GM19043 (cell line): Measurements from ENCODE around the gene ZBTB7C.

Source experiments
- ATAC-seq: cut with Tn5 transposase; IDR thresholded peaks from one replicate; pipeline ENCODE4 v1.9.1; 2021; ENCODE audit warnings: low read depth; ENCODE audit not compliant: unreplicated experiment

The ZBTB7C gene

DNA sequence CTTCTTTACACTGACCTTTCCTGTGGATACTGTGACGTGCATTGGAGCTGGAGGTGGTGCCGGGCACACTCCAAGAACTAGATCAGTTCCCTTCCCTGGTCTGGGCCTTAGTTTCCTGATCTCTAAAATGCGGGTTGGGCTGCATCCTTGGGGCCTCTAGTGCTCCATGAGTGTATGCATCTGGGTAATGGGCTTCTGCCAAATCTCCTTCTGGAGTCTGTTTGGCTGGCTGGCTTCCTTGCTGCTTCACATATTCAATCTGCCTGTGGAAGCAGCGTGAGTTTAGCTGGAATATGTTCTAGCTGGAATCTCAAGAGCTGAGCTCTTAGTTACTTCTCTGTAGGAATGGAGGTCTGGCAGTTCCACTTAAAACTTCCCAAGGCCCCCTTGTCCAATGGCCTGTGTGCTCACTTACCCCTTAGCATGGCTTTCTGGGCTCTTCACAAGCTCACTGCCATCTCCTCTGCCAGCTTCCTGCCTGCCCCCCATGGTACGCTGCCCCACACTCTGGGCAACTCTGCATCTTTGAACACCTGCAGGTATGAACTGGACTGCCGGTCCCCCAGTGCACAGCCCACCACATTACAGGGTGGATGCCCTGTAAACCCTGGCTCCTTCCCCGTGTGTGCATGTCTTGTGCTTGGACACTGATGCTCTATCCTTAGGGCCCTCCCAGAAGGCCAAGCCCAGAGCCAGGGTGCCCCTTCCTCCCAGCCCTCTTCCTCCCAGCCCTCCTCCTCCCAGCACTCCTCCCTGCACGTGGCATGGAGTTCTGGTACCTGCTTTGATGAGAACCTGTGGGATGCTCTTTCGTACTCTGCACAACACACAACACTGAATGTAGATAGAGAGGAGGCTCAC, 375.2 kb downstream of the ZBTB7C start:
- ATAC-seq: no peak

DNA sequence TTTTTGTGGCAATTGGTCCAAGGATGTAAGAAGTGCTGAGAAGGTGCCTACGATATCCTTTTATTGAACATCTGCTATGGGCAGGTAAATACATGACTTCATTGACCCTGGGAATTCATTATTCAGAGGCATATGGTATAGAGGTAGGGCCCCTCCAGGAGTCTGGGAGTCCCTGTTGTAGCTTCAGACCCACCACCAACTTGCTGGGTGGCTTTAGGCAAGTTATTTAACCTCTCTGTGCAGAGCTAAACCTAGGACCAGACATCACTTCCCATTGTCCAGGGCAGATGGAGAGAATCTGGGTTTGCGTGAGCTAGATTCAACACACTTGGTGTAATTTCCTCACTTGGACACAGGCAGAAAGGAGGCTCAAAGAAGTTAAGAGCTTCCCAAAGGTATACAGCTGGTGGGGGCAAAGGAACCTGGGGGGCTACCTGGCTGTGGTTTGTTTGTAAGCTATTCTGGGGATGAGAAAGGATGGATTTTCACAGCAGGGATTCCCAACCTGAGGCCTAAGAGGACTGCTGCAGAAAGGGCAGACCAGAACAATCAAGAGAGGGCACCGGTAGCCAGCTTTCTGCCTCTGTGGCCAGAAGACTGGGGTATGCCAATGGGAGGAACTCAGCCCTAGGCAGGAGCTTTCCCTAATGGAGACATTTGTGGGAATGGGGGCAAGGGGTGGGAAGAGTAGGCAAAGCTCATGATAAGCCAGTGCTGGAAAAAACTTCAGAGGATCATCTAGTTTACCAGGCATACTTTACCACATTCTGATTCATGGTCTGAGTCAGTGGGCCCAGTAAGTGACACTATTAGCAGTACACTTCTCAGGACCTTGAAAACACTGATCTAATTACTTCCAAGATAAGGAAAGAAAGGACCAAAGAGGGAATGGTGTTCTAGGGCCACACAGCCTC, 376.1 kb downstream of the ZBTB7C start:
- ATAC-seq: no peak

DNA sequence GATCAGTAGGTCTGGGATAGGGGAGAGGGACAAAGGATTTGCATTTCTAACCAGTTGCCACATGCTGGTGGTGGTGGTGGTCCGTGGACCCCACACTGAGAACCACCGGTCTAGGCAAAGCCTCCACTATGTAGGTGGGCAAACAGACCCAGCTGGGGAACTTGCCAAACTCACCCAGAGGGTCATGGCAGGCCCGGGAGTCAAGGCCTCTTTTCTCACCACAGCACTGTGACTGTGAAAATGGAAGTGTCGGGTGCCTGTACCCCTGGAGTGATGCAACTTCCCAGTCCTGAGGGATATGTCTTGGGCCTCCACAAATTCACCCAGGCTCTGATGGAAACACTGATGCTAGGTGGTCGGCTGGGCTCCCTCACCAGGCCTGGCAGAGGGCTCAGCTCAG, 377.5 kb downstream of the ZBTB7C start:
- no peak for ATAC-seq

DNA sequence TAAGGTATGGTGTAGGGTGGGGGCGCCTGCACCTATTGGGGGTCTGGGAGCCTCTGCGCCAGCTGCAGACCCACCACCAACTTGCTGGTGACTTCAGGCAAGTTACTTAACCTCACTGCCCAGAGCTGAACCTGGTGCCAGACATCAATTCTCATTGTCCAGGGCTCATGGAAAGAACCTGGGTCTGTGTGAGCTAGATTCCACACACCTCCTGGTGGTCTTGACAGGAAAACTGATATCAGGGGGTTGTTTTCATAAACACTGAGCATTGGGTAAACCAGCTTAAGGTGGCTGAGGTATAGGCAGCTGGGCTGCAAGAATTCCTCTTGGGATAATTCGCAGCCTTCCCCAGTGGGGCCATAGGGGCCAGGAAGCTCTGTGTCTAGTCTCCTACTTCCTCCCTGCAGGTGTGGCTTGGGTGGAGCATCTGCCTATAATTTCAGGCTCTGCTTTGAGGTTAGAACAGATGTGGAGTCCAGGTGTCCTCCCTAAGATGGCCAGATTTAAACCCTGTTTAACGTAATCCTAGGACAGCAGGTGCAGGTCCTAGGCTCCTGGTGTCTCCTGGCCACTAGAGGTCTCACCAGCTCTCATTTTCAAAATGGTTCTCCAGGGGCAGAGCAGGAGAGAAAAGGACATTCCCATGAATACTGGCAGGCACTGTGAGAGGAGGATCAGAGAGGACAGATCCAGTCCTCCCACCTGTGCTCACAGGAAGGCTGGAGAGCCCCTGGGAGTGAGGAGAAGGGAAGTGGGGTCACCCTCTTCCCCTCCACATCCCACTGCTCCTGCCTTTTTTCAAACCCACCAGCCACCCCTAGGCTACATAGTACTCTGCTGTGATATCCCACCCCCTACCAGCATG, 378.3 kb downstream of the ZBTB7C start:
- no peak for ATAC-seq

DNA sequence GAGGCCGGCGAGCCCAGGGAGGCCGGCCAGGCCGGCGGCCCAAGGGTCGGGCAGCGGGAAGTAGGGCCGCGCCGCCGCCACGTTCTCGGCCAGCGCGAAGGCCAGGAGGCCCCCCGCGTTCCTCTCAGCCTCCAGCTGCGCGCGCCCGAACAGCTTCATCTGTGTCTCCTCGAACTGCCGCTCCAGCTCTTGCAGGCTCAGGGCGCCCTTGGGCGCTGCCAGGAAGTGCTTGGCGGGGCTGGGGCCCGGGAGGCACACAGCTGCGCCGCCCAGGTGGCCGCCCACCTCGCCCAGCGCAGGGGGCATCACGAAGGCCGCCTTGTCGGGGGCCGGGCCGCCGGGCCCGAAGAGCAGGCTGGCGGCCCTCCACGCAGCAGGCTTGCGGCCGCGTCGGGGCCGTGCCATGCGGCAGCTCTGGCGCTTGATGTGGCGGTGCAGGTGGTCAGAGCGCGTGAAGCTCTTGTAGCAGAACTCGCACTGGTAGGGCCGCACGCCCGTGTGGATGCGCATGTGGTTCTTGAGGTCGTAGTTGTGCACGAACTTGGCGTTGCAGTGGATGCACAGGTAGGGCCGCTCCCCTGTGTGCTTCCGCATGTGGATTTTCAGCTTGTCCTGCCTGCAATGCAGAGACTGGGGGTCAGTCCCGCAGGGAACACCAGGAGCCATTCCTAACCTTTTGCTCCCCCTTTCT, 379.7 kb downstream of the ZBTB7C start:
- ATAC-seq: no peak

DNA sequence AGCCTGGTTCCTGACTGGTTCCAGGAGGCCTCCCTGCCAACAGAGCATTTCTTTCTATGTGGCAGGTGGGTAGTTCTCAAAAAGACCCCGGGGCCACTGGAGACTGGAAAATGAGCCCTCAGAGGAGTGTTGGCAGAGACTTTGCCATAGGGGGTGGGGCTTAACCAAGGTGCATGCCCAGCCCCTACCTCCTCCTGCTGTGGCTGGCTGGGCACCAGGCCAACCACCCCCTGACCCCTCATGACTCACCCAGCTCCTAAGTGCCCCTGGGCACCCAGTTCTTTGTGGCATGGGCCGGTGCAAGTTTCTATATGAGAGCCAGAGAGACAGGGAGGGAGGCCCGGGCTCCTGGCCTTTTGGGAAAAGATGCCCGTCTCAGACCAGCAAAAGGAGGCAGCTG, 380.5 kb downstream of the ZBTB7C start:
- no peak for ATAC-seq

DNA sequence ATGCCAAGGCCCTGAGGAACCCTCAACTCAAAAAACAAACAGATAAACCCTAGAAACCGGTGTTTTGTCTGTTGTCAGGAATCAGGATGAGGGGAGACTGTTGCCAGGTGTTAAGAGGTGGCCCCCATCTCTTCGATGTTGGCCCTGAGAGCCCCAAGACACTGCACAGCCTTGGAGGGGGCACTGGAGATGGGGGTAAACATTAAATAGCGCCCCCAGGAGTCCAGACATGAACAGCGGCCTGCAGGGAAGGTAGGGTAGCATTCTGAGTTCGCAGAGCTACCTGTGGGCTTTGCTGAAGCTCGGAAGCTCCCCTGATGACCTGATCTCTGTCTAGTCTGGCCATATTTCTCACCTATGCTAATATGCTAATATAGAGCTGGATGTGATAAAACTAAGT, 381.1 kb downstream of the ZBTB7C start:
- no peak for ATAC-seq

DNA sequence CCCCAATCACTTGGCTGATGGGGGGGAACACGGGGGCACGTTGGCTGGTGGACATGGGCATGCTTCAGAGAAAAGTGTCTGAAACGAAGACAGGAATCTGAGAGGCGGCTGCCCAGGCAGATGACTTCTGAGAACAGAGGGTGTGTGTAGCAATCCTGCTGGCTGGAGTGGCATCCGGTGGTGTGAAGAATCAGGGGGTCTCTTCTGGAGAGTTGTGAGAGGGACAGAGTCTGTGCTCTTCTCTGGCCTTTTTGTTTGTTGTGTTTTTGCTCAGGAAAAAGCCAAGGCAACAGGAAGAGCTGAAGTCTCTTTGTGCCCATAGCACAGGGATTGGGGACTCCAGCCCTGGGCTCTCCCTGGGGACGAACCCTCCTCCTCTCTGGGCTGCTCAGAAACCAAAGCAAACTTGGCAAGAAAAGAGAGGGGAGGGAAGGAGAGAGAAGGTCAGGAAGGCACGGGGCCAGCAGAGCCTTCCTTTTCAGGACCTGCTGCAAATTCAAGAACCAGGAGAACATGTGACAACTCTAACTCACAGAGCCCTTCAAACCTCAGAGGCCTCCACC, 381.7 kb downstream of the ZBTB7C start:
- no peak for ATAC-seq

DNA sequence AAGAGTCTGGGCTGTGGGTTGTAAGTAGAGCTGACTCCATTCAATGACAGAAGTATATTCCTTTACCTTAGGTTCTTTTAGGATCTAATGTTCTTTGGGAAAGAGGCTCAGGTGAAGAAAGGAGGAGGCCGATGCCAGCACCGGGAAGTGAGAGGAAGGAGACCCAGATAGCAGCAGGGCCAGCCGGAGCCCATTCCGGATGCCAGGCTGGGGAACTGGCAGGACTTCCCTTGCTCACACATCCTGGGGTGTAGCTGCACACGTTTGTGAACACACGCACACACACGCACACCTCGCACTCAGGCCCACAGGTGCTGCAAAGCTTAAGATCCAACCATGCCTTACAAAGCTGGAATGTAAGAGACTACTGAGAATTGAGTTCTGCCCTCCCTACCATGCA, 383.0 kb downstream of the ZBTB7C start:
- no peak for ATAC-seq

DNA sequence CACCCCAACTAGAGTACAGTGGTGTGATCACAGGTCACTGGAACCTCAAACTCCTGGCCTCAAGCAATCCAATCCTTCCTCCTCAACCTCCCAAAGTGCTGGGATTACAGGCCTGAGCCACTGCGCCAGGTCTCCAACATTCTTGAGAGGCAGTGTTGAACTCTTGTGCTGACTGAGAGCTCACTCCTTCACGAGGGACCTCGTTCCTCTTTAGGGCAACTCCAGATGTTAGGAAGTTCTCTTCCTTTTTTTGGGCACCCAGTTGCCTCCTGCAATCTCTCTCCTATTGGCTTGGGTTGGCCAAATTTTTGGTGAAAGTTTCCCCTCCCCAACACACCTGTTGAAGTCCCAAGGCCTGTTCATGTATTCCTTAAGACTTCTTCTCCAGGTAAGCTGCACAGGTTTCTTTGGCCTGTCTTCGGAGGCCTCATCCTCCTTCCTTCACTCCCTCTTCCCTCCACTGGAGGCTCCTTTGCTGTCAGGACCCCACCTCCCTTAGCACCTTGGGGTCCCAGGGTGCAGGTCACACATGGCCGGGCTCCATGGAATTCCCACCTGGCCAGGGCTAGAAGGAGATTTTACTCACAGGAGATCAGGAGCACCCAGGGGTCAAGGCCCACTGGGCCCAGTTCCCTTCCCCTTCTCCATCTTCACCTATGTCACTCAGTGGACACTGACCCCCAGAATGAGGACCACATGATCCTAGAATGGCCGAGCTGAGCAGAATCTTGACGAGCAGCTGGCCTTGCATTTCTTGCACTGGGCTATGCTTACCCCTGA, 384.1 kb downstream of the ZBTB7C start:
- no peak for ATAC-seq

DNA sequence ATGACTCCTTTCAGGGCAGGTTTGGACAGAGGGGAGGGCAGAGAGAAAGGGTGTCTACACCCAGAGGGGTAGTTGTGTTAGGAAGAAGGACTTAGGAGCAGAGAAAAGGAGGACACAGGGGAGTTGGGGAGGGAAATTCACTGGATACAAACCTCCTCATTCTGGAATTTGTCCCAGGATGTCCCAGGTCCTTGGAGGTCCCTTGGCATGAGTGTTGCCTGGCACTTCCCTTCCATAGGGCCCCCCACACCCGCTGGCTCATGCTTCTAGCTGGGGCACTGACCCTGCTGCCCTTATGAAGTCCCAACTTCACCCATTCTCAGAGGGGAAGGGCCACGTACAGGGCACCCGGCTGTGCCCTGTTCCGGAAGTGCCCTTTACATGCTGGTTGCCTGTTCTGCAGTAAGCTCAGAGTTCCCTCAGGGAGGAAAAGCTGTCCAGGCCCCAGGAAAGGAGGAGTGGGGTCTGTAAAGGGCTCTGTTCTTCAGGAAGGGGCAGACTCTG, 385.1 kb downstream of the ZBTB7C start:
- no peak for ATAC-seq

DNA sequence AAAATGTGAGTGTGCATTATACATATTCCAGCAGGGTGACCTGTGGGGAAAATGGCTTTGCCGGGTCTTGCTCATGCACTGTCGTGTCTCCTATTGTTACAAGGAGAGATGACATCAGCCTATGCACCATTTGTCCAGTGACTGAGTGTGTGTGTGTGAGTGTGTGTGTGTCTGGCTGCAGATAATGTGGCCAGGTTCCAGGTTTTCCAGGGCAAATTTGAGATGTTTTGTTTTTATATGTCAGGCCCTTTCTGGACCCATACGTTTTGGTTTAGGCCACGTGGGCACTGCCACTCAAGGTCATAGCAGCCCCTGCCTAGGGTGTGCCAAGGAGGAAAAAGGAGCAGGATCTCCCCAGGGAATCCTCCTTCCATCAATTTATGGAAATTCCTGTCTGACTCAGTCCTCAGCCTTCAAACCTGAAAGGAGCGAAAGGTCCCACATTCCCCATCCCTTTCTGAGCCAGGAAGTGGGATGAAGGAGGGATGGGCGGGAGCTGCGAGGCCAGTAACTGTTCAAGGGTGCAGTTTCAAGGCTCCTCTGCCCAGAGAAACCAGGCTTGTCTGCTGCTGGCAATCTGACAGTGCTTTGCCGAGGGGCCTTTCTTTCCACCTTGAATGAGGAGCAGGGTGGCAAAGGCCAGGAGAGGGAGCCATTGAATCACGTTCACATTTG, 385.7 kb downstream of the ZBTB7C start:
- ATAC-seq: no peak

DNA sequence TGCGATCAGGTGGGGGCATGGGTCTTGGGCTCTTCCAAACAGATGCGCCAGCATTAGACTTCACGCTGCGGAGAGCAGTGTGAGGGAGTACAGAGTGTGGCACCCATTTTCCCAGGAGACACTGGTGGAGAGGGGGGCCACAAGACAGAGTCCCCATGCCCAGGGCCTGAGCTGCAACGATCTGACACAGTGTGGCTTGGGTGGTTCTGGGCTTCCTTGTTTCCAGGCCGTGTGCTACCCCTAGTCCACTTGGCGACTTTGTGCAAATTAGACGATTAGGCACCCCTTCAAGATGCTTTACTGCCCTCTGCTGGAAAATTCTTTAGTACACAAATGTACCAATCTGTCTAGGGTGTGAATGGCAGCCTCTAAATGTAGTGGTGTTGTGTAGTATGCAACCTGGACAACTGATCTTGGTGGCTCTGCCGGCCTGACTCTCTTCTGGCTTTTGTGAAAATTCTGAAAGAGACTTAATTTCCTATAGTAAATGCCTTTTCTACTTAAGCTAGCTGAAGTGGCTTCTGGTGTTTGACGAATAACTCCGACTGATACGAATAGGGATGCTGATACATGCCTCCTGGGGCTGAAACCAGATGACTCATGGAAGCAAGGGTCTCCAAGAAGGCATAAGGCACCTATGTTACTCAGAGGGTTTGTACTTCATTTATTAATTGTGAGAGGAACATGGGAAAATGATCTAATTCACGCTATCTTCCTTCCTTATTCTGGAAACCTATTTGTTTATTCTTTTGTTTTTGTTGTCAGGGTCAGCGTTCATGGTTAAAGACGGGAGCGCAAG, 386.5 kb downstream of the ZBTB7C start:
- no peak for ATAC-seq

DNA sequence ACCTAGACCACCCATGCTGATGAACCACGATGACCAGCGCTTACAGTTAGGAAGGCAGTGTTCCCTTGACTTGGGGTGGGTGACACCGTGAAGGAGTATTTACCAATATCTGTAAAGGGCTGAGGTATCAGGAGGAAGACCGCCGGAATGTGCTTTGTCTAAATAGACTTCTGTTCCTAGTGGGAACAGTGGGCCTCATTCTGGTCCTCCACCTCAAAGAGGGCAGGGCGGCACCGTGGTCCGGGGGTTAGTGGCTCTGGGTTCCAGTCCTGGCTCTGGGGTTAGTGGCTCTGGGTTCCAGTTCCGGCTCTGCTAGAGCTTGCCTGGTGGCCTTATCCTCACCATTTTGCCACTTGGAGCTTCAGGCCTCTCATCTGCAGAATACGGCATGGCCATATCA, 387.2 kb downstream of the ZBTB7C start:
- no peak for ATAC-seq

DNA sequence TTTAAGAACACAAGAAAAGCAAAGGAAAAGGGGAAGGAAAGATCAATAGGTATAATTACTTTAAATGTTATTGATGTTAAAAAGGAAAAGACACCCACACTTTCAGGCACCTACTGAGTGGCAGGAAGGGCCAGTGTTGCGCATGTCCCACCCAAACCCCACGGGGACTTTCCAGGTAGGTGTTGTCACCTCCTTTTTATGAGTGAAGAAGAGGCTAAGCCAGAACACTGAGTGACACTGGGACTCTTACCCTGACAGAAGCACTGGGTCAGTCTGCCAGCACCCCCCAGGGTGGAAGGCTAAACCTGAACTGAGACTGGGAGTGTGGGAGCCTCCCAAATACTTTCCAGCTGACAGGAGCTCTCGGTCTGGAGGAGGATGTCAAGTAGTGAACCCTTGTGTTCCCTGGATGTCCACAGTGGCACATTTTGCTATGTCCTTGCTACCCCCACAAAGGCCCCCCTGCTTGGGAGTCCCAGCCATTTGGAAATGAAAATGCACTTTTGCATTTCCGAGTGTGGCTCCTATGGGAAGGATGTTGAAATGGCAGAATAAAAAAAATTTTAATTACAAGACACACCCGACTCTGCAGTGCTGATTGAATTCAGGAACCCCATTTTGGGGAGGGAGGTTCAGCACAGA, 387.8 kb downstream of the ZBTB7C start:
- ATAC-seq: no peak

DNA sequence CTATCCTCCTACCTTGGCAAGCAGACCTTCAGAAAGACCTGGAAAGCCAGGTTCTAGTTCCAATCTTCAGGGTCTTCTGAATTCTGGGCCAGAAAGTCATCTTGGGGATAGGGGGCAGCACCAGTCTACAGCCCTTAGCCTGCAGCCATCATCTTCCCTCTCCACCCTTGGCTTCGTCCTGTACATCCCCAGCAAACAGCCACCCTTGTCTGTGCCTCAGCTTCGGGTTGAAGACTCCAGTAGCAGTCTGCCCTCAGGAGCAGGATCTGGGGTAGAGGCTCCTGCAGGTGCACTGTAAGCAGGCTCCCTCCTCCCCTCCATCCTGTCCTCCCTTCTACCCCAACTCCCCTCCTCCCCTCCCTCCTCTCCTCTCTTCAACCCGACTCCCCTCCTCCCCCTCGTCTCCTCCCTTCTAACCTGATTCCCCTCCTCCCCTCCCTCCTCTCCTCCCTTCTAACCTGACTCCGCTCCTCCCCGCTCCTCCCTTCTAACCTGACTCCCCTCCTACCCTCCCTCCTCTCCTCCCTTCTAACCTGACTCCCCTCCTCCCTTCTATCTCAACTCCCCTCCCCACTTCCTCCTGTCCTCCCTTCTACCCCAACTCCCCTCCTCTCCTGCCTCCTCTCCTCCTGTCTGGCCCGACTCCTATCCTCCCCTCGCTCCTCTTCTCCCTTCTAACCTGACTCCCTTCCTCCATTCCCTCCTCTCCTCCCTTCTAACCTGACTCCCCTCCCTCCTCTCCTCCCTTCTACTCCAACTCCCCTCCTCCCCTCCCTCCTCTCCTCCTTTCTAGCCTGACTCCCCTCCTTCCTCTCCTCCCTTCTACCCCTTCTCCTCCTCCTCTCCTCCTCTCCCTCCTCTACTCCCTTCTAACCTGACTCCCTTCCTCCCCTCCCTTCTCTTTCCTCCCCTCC, 388.6 kb downstream of the ZBTB7C start:
- ATAC-seq: no peak
